HEK293T (cell line): ENCODE results near the gene FN3K.
A peak's percentile ranks its signal among the peaks of the same experiment; 100 is the strongest.

ENCODE experiments used
- CTCF ChIA-PET: fragments of 350-600 bp; formaldehyde crosslinking; extraction: SDS; loops from one replicate; lab custom pipeline; 2021; ENCODE audit warnings: antibody characterized with exemption, inconsistent platforms; lab: Yijun Ruan, JAX
- POLR2A ChIA-PET: fragments of 350-600 bp; formaldehyde crosslinking; extraction: SDS; loops from one replicate; lab custom pipeline; 2020; ENCODE audit warnings: antibody characterized with exemption, inconsistent platforms; lab: Yijun Ruan, JAX
- DNase-seq: peaks from one replicate; pipeline ENCODE4 v3.0.0; 2012; ENCODE audit warnings: mixed read lengths; ENCODE audit errors: extremely low spot score
- ARNT ChIP-seq: fragments of 450-650 bp; IDR thresholded peaks from 2 replicates; pipeline ENCODE4 v1.6.1; 2017; ENCODE audit warnings: mild to moderate bottlenecking
- BHLHE40 ChIP-seq: fragments of 450-650 bp; IDR thresholded peaks from 2 replicates; pipeline ENCODE4 v1.6.1; 2016; ENCODE audit warnings: mild to moderate bottlenecking, moderate library complexity, borderline replicate concordance
- CTBP1 ChIP-seq: fragments of 450-650 bp; IDR thresholded peaks from 2 replicates; pipeline ENCODE4 v1.6.1; 2016; ENCODE audit warnings: borderline replicate concordance
- ELF4 ChIP-seq: fragments of 450-650 bp; IDR thresholded peaks from 2 replicates; pipeline ENCODE4 v1.6.1; 2017; ENCODE audit warnings: antibody characterized with exemption
- FOXA1 ChIP-seq: fragments of 450-650 bp; IDR thresholded peaks from 2 replicates; pipeline ENCODE4 v1.6.1; 2016; ENCODE audit warnings: mild to moderate bottlenecking
- FOXK2 ChIP-seq: fragments of 450-650 bp; IDR thresholded peaks from 2 replicates; pipeline ENCODE4 v1.6.1; 2016; ENCODE audit warnings: mild to moderate bottlenecking
- FOXM1 ChIP-seq: fragments of 450-650 bp; IDR thresholded peaks from 2 replicates; pipeline ENCODE4 v1.6.1; 2017; ENCODE audit warnings: mild to moderate bottlenecking, borderline replicate concordance
- HDGF ChIP-seq: fragments of 450-650 bp; IDR thresholded peaks from 2 replicates; pipeline ENCODE4 v1.6.1; 2017; ENCODE audit warnings: antibody characterized with exemption, borderline replicate concordance
- L3MBTL2 ChIP-seq: fragments of 450-650 bp; conservative IDR thresholded peaks from 2 replicates; pipeline ENCODE4 v1.6.1; 2016; ENCODE audit warnings: mild to moderate bottlenecking
- LEF1 ChIP-seq: fragments of 450-650 bp; IDR thresholded peaks from 2 replicates; pipeline ENCODE4 v1.6.1; 2017; ENCODE audit warnings: mild to moderate bottlenecking, borderline replicate concordance
- NFRKB ChIP-seq: fragments of 450-650 bp; IDR thresholded peaks from 2 replicates; pipeline ENCODE4 v1.6.1; 2016; ENCODE audit warnings: mild to moderate bottlenecking, moderate library complexity
- SP1 ChIP-seq: fragments of 450-650 bp; IDR thresholded peaks from 2 replicates; pipeline ENCODE4 v1.6.1; 2017
- SUZ12 ChIP-seq: fragments of 450-650 bp; IDR thresholded peaks from 2 replicates; pipeline ENCODE4 v1.6.1; 2016; ENCODE audit warnings: mild to moderate bottlenecking
- TARDBP ChIP-seq: fragments of 450-650 bp; IDR thresholded peaks from 2 replicates; pipeline ENCODE4 v1.6.1; 2016
- ZNF384 ChIP-seq: fragments of 450-650 bp; IDR thresholded peaks from 2 replicates; pipeline ENCODE4 v1.6.1; 2016
- TF ChIP-seq, protein P1 (sequence below): fragments of 450-650 bp; IDR thresholded peaks from 2 replicates; pipeline ENCODE4 v1.6.1; 2016

Gene FN3K

DNA sequence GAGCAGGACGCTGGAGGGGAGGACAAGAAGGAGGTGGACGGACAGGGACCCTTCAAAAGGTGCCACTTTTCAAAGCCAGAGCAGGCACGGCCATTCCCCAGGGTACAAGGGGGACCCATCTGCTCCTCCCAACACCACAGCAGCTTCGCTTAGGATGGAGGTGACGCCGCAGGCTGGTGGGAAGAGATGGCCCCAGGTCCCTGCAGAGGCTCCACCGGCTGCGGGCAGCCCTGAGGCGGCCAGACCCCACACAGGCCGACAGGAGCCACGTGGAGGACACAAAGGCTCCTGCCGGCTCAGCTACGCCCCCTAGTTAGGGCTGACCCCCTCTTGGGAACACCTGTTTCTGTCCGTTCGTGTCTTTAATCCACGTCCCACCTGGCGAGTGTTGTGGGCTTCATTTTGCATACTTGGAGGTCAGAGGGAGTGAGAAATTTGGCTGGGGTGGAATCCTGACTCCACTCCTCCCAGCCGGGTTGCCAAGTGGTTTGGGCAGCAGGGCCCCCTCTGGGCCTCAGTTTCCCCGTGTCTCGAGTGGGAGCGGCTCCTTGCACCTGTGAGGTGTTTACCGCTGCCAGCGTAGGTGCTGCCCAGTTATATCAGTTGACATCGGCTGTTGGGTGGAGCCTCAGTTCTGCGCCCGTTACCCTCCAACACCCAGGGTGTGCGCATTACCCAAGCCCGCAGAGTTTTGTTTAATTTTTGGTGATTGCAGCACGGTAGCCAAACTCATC, 24.7 kb upstream of the FN3K start:
- no peak for DNase-seq
- ChIA-PET CTCF (no interaction called here), POLR2A (no interaction called here)
- TF ChIP-seq L3MBTL2 = no peak
- TF ChIP-seq HDGF = no peak
- TF ChIP-seq FOXA1 = no peak
- TF ChIP-seq ARNT = no peak
- no peak for TF ChIP-seq SUZ12

DNA sequence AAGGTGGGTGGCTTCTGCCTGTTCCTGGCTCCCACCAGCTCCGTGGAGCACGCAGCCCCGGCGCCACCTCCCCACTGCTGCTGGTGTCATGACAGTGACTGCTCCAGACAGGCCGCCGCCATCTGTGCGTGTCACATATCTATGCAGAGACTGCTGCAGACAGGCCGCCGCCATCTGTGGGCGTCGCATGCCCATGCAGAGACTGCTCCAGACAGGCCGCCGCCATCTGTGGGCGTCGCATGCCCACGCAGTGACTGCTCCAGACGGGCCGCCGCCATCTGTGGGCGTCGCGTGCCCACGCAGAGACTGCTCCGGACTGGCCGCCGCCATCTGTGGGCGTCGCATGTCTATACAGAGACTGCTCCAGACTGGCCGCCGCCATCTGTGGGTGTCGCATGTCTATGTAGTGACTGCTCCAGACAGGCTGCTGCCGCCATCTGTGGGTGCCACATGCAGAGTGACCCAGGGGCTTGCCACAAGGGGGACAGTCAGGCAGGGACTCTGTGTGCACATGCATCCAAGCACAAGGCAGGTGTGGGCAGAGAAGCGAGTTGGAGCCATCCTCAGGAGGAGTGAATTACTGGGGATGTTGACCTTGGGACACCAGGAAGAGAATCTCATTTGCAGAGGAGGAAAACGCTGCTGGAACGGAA, 22.2 kb upstream of the FN3K start:
- TF ChIP-seq, protein P1, sequence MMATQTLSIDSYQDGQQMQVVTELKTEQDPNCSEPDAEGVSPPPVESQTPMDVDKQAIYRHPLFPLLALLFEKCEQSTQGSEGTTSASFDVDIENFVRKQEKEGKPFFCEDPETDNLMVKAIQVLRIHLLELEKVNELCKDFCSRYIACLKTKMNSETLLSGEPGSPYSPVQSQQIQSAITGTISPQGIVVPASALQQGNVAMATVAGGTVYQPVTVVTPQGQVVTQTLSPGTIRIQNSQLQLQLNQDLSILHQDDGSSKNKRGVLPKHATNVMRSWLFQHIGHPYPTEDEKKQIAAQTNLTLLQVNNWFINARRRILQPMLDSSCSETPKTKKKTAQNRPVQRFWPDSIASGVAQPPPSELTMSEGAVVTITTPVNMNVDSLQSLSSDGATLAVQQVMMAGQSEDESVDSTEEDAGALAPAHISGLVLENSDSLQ = no peak
- no peak for TF ChIP-seq ELF4
- TF ChIP-seq LEF1 = no peak
- no peak for TF ChIP-seq SP1
- no peak for TF ChIP-seq CTBP1
- no peak for TF ChIP-seq ZNF384
- no peak for TF ChIP-seq ARNT
- no peak for TF ChIP-seq L3MBTL2
- no peak for TF ChIP-seq NFRKB
- TF ChIP-seq FOXM1 = no peak
- no peak for TF ChIP-seq BHLHE40
- no peak for TF ChIP-seq FOXK2
- TF ChIP-seq TARDBP = no peak
- no peak for TF ChIP-seq HDGF
- ChIA-PET POLR2A (no interaction called here), CTCF (no interaction called here)
- no peak for DNase-seq

DNA sequence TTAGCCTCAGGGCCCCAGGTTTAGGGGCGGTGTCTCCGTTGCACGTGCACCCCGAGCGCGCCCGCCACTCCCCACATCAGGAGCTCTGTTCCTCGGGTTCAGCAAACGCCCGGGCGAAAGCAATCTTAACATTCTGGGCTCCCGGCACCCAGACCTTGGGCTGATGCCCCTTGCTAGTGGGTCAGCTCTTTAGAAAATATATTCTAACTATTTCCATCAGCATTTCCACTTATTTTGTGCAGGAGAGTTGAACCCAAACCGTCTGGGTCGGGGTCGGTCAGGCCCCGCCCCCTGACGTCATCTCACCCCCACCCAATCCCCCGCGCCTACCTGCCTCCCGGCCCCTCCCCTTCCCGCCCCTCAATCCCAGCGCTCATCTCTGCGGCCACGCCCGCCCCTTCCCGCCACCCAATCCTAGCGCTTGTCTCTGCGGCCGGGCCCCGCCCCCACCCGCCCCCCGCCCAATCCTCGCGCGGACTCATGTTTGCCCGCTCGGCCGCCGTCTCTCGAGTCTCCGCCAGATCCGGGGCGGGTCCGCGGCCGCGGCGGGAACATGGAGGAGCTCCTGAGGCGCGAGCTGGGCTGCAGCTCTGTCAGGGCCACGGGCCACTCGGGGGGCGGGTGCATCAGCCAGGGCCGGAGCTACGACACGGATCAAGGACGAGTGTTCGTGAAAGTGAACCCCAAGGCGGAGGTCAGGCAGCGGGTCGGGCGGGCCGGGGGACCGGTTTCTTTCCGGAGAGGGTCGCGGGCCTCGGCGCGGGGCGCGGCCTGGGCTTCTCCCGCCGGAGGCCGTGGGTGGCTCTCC, 19.0 kb upstream of the FN3K start, which contains the start of gene FN3KRP:
Gene FN3KRP (plus strand): TSS at position 504 of the 808 bp plus-strand sequence. CDS start 50 bp downstream, at position 554.
- CTCF ChIA-PET = interaction anchor here (0.5 kb wide), 1 partner anchor 142 kb away, joined by 3 read pairs; no protein-coding TSS in a partner anchor
- DNase-seq = peak; percentile 100
- POLR2A ChIA-PET = interaction anchor here (0.8 to 2.5 kb wide), 10 partner anchors 9 to 46 kb away, joined by 3 to 14 read pairs (median 4); partner anchors contain the start of gene RAB40B
- no peak for TF ChIP-seq FOXA1
- TF ChIP-seq ELF4 = no peak
- no peak for TF ChIP-seq TARDBP
- no peak for TF ChIP-seq ZNF384
- TF ChIP-seq SP1 = no peak

DNA sequence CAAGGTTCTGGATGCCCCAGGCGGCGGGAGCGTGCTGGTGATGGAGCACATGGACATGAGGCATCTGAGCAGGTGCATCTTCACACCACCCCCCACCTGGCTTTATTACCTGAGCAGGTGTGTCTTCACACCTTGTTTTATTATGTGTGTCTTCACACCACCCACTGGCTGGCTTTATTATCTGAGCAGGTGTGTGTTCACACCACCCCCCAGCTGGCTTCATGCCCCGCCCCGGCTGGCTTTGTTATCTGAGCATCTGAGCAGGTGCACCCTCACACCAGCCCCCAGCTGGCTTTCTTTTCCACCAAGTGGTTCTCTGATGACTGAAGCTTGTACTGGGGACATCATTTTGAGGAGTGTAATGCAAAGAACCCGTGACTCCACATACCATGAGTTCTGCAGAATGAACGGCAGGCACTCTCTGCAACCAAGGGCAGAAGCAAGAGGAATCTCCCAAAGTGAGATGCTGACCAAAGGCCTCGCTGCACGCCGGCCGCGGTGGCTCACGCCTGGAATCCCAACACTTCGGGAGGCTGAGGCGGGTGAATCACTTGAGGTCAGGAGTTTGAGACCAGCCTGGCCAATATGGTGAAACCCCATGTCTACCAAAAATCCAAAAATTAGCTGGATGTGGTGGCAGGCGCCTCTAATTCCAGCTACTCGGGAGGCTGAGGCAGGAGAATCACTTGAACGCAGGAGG, 16.3 kb upstream of the FN3K start:
- DNase-seq = no peak
- ChIA-PET POLR2A (no interaction called here), CTCF (interaction anchor here (0.6 kb wide), 1 partner anchor 428 kb away, joined by 3 read pairs; no protein-coding TSS in a partner anchor)
- TF ChIP-seq SUZ12 = no peak
- no peak for TF ChIP-seq ARNT
- no peak for TF ChIP-seq NFRKB
- no peak for TF ChIP-seq TARDBP
- no peak for TF ChIP-seq LEF1
- no peak for TF ChIP-seq FOXM1
- TF ChIP-seq L3MBTL2 = no peak
- TF ChIP-seq ZNF384 = no peak
- no peak for TF ChIP-seq BHLHE40

DNA sequence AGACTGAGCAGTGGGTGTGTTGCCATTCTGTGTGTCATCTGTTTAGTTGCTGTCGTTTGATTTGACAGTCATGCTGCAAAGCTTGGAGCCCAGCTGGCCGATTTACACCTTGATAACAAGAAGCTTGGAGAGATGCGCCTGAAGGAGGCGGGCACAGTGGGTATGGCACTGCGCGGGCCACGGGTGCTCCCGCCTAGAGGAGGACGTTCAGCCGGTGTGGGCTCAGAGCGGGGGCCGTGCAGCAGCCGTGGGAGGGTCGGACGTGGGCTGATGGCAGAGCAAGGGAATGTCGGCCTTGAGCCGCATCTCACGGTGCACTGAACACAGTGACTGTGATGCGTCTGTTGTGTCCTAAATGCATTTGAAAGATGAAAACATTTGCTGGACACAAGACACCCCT, 15.2 kb upstream of the FN3K start:
- ChIA-PET CTCF (no interaction called here), POLR2A (no interaction called here)
- DNase-seq = no peak
- TF ChIP-seq TARDBP = no peak
- no peak for TF ChIP-seq NFRKB
- no peak for TF ChIP-seq ARNT
- no peak for TF ChIP-seq HDGF
- TF ChIP-seq LEF1 = no peak
- TF ChIP-seq FOXK2 = no peak
- TF ChIP-seq FOXM1 = no peak
- TF ChIP-seq, protein P1 = no peak
- TF ChIP-seq FOXA1 = no peak
- no peak for TF ChIP-seq SP1
- TF ChIP-seq ZNF384 = no peak
- TF ChIP-seq SUZ12 = no peak
- no peak for TF ChIP-seq BHLHE40
- TF ChIP-seq L3MBTL2 = no peak
- no peak for TF ChIP-seq ELF4
- TF ChIP-seq CTBP1 = no peak
